Left ventricle myocardium superior (tissue), 1 donor: ENCODE results near the gene ABCF2. TPM values are rescaled to one million over a fixed set of nuclear protein-coding genes. Genes with fewer than 3 reads are reported as not detected.

ENCODE experiments used
- ATAC-seq: fragments of 200-7000 bp; cut with Tn5 transposase; one replicate; pipeline ENCODE4 v1.9.1; 2020; ENCODE audit warnings: mild to moderate bottlenecking, moderate library complexity
- DNase-seq: peaks from one replicate; pipeline ENCODE4 v3.0.0-alpha.2; 2020
- intact Hi-C: fragments of 100-400 bp; cut with micrococcal nuclease; formaldehyde crosslinking; loops from one replicate; pipeline ENCODE4 v1.11.0; 2022
- long read RNA-seq: library from polyadenylated mRNA; unstranded; transcript quantifications from one replicate; pipeline ENCODE4 v2.0.0, GENCODE V29; 2021
- total RNA-seq: library from RNA; stranded (reverse); fragmentation: NEBNext Ultra II Directional; extraction: Animal tissue kit (Norgen Biotek cat#: 25700); gene quantifications from one replicate; pipeline ENCODE4 v1.2.1, GENCODE V29; 2021
- donor health status: DM: no; HTN: yes; CAD: no; lungs with severe emphysema.

The ABCF2 gene
- 27.6 TPM for total RNA-seq
- long read RNA-seq, transcript ABCF2-201 (15 exons, 3,546 nt): major isoform, 36 of 39 reads
- long read RNA-seq, partial matches to known transcripts: 2 of 39 reads
- long read RNA-seq, other reads (novel, unspliced or antisense): 1 of 39 reads

DNA sequence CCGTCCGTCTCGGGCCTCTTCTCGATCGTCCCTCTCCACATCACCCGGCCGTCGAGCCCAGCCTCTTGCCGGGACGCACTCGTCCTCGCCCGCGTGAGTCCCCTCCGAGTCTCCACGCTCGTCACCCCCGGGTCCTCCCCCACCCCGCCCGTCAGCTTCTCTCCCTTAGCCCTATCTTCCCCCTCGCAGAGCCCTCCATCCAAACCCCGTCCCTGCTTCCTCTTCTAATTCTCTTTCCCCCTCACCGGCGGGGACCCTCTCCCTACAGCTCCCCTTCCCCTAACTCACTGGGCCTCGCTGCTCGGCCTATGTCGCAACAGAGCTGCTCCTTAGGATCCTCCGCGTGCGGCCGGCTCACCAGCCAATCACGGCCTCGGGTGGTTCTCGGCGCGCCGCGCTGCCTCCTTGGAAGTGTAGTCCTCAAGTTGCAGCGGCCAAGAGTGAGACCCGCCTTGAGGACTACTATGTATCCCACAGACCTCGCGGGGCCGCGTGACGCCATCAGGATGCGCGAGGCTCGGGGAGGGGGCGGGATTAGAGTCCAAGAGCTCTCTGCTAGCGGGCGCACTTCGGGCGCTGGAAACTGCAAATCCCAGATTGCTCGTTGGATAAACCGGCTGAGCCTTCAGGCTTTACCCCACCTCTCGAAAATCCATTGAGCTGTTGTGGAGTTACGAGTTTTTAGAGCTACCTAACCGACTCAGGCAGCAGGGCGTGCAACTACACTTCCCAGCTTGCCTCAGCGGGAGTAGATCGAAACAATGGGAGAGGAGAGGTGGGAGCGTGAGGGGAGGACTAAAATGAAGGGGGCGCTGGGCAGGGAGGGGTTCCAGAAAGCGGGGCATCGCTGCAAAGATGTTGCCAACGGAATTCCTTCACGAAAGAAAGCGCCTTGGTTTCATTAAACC lies at the start of gene ABCF2:
Gene ABCF2, minus strand, starts transcription at position 331 of the 908 bp plus-strand sequence. CDS start 747 bp downstream, outside the sequence.
- DNase-seq (peak; percentile 99), ATAC-seq (peak; percentile 99)
- intact Hi-C loops: no loop called here

DNA sequence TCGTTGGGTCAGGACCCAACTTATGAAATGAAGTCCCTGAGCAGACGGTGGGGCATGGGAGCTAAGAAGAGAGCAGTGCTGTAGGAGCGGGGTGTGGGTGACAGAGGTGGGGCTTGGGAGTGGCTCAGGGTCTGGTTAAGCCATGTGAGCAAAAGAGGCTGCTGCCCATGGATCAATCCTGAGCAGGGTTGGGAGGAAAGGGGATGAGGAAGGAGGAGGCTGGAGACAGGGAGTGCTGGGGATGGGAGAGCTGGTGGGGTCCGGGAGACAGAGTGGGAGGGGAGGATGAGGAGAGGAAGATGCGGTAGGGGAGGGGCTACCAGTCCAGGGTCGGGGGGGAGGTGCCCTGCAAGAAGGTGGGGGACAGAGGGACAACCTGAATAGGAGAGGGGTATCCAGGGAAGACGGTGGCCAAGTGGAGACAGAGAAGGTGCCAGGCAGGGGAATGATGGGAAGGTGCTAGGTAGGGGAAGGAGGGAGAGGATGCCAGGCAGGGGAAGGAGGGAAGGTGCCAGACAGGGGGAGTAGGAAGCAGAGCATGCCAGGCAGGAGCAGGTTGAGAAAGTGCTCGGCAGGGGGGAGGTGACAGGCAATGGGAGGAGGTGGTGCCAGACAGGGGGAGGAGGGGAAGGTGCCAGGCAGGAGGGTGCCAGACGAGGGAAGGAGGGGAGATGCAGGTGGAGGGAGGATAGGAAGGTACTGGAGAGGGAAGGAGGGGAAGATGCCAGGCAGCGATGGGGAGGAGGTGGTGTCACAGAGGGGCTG lies 49.0 kb upstream of the ABCF2 start:
- intact Hi-C loops: no loop called here
- ATAC-seq: no peak
- DNase-seq: no peak

DNA sequence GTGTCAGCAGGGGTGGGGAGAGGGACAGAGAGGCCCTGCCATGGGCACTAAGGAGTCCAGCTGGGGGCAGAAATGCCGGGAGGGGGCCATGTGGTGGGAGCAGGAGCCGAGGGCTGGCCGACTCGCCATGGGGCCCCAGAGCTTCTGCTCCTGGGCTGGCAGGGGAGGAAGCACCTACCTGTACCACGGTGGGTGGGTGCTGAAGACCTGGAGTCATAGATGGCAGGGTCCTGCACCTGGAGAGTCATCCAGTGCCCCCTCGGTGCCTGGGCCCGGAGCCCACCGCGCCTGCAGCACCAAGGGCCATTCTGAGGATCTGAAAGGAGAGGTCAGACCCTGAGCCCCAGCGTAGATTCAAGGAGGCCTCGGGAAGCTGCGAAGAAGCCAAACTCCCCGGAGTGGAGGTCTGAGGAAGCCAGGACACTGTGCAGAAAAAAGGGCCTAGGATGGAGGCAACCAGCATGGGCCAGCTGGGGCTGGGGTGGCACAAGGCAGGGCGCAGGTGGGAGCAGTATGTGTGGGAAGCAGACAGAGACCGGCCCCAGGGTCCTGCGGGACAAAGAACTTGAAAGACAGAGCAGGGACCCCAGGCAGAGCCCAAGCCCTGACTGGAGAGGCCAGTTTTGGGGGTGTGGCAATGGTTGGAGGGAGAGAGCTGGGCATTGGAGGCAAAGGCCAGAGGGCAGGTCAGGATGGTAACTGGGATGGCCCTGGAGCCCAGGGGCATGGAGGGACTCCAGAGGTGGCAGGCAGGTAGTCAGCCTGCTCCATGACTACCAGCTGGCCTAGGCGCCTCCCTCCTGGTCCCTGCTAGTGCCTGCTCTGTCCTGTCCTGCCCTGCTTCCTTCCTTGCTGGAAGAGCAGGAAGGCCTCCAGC lies 48.2 kb upstream of the ABCF2 start:
- DNase-seq: no peak
- intact Hi-C loops: no loop called here
- ATAC-seq: no peak

DNA sequence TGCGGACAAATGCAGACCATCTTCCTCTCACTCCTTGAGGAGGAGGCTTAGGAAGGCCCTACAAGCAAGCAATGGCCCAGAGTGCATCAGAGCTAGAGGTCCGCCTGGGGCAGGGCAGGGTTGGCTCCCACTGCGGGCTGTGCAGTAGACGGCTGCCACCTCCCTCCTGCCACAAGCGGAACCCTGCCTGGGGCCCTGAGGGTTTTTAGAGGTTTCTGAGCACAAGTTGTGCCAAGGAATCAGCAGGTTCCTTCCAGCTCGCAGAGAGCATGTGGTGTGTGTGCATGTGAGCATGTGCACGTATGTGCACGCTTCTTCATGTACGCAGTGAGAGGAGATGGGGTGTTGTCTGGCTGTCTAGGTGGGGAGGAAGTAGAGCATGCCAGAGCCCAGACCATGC lies 47.4 kb upstream of the ABCF2 start:
- no peak for ATAC-seq

DNA sequence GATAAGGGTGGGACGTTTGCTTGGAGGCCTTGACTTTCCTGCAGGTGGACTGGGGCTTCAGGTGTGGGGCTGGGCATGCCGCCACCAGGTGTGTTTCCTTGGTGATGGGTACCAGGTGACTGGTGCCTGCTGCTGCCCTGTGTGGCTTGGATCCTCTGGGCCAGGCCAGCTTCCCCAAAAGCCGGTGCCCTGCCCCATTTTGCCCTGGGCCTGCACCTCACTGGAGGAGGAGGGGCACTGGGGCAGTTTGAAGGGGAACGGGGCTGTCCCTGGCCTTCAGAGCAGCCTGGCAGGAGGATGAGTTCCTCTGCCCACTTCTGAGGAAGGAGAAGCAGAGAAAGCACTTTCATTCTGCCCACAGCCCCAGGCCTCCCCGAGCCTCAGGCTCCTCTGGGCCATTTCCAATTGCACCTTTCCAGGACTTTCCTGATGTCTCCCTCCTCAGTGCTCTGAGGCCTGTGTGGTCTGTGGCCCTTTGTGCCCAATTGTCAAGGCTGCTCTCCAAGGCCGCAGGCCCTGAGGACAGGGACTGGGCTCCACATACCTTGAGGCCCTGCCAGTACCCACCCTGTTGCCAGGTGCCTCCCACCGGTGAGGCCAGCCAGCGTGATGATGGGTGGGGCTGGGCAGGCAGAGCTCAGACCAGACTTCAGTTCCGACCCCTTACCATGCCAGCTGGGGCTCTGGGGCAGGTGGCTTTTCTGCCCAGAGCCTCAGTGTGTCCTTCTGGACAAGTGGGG lies 46.8 kb upstream of the ABCF2 start:
- ATAC-seq (no peak), DNase-seq (no peak)
- intact Hi-C loops: no loop called here

More for the DNA sequence above, 47.4 kb upstream of the ABCF2 start:
- intact Hi-C loops: no loop called here
- no peak for DNase-seq

DNA sequence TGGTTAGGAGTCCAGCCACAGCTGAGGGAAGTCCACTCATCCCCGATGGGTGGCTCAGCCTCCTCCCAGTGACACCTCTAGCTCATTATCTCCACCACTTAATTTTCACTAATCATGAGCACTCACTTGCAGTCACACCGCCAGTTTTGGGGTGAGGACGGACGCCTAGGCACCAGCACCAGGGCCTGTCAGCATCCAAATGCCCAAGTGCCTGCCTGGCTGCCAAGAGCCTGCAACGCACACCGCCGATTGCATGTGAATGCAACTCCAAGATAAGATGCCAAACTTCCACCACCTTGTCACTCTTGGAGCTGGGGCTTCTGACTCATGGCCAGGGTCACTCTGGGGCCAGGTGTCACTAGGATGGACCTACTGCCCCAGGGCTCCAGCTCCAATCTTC lies 45.9 kb upstream of the ABCF2 start:
- peak; percentile 45 for DNase-seq
- intact Hi-C loops: no loop called here
- peak; percentile 50 for ATAC-seq

DNA sequence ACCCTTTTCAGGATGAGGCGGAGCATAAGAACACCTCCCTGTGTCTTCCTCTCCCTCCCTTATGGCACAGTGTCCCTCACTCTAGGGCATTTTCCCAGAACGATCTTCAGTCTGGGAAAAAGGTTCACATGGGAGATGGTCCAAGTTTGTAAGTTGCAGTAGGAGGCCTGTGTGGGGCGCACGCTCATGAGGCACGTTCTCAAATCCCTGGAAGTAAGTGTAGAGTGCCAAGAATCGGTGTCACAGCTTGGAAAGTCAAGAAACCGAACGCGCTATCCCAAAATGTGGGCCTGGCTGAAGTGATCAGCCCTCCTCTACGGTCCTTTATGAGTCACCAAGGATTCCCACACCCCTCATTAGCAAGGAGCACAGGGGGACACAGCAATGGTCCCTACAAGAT lies 45.4 kb upstream of the ABCF2 start:
- no peak for ATAC-seq
- intact Hi-C loops: no loop called here
- DNase-seq: no peak

DNA sequence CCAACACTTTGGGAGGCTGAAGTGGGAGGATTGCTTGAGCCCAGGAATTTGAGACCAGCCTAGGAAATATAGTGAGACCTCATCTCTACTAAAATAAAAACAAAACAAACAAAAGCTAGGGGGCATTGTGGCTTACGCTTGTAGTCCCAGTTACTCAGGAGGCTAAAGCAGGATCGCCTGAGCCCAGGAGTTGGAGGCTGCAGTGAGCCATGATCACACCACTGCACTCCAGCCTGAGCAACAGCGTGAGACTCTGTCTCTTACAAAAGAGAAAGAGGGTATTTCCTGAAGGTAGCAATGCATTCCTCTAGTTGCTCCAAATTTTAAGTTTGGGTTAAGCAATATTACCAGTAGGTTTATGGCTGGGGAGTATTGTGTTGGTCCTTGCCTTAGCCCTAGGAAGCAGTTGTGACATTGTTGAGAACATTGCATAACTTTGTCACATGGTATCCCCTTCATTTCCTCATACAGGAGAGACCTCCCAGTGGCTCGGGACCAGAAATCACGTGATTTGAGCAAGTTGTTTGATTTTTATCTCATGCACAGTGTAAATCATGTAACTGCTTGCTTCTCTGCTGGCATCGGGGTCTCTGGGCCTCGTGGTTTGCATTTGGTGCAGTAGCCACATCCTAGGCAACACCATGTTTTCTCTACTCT lies 44.8 kb upstream of the ABCF2 start:
- ATAC-seq (peak; percentile 71), DNase-seq (no peak)
- intact Hi-C loops: no loop called here

DNA sequence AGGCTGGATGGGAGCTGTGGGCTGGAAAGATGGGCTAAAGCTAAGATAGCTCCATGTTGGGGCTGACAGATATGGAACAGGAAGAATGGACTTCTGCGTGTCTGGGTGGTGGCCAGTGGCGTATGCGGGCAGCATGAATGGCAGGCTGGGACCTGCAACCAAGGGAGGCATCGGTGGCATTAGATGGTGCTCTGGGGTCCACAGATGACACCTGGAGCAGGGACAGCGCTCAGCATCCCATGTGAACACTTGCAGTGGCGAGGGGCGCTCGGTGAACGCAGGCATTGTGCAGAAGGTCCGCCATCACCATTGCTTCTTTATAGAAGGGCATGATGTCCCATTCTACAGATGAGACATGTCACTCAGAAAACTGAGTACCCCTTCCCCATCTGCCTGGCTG lies 42.5 kb upstream of the ABCF2 start:
- intact Hi-C loops: no loop called here
- ATAC-seq (no peak), DNase-seq (no peak)

DNA sequence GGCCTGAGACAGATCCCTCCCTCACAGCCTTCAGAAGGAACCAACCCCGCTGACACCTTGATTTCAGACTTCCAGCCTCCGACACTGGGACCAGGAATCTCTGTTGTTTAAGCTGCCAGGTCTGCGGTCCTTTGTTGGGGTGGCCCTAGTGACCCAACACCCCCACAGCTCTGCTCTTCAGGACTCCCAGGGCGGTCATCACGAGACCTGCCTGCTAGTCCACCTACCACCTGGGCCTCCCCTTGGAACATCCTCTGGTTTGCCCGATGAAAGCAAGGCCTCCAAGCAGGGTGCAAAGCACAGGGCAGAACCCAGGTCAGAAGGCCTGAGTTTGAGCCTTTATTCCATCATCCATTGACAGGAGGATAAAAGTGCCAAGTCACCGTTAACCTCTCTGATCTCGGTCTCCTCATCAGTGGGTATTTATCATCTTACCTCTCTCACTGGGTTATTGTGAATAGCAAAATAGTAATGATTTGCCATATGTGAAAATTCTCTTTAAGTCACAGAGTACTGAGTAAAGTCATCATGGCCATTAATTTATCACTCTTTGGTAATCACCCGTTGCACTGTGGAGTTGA lies 38.4 kb upstream of the ABCF2 start:
- DNase-seq (no peak), ATAC-seq (no peak)
- intact Hi-C loops: no loop called here

DNA sequence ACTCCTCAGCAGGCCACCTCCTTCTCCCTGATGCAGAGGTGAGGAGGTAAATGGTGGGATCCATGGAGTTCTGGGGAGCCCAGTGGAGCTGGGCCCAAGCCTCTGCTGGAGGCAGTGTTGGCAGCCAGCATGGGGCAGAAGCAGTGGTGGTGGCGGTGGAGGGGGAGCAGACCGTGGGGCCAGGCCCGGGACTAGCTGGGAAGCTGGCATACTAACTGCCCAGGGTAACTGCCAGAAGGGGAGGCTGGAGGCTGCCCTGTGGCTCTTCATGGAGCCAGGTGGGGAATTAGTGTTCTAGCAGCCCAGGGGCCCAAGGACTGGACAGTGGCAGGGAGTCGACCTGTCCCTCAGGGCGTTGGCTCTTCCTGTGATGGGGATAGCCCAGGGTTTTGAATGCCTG lies 37.6 kb upstream of the ABCF2 start:
- no peak for ATAC-seq
- intact Hi-C loops: no loop called here
- no peak for DNase-seq

DNA sequence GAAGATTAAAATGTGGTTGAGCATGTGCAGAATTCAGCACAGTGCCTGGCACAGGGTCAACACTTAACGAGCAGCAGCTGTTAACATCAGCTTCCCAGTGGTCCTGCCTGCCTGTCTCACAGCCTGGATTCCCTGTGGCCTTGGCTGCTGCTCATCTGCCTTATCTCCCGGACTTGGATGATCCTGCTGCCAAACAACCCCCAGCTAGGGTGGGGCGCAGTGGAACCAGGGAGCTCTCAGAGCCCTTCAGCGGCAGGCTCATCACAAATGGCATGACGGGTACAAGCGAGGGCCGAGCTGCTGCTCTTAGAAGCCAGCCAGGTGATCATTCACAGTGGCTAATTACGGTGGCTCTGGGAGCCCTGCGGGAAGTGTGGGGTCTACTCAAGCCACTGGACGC lies 34.5 kb upstream of the ABCF2 start:
- ATAC-seq (peak; percentile 57), DNase-seq (no peak)
- intact Hi-C loops: no loop called here

DNA sequence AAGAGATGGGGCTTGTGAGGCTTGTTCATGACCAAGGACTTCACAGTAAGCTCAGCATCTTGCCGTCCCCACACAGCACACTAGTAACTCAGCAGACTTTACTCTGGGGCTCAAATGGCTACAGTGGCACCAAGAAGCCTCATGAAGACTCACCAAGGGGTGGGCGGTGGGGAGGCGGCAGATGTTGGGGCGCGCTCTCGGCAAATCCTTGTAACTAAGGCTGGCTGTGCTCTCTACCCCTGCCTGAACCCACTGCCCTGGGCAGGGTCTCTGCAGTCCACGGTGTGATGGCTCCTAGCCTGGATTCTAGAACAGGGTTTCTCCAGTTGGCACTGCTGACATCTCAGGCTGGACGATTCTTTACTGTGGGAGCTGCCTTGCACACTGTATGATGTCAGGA lies 33.9 kb upstream of the ABCF2 start:
- no peak for ATAC-seq
- DNase-seq: no peak
- intact Hi-C loops: no loop called here

DNA sequence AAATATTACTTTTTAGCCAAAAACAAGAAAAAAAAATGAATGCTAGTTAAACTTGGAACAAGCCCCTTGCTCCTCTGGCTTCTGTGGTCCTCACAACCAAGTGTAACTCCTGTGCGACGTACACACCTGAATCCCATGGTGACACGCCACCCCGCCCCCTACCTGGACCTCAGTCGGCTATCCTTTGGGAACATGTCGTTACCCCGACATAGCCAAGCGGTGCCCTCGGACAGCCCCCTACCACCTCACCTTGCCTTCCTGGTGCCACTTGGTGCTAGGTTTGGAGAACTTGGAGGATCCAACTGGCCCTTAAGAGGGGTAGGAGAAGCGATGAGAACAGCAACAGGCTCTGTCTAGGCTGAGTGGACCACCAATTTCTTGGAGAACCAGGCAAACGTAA lies 33.5 kb upstream of the ABCF2 start:
- ATAC-seq (no peak), DNase-seq (peak; percentile 17)
- intact Hi-C loops: no loop called here

DNA sequence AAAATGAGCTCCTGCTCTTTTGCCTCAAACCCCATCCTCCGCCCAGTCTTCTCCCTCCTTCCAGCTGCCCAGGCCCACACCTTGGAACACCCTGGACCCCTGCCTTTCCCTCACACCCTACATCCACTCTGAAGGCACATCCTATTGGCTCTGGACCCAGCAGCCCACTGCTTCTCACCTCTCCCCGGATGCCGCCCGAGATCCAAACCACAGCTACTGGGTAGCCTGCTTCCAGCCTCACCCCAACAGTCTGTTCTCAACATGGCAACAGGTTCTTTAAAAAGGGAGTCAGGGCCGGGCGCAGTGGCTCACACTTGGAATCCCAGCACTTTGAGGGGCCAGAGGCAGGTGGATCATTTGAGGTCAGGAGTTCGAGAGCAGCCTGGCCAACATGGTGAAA lies 31.0 kb upstream of the ABCF2 start:
- no peak for DNase-seq
- ATAC-seq: no peak

DNA sequence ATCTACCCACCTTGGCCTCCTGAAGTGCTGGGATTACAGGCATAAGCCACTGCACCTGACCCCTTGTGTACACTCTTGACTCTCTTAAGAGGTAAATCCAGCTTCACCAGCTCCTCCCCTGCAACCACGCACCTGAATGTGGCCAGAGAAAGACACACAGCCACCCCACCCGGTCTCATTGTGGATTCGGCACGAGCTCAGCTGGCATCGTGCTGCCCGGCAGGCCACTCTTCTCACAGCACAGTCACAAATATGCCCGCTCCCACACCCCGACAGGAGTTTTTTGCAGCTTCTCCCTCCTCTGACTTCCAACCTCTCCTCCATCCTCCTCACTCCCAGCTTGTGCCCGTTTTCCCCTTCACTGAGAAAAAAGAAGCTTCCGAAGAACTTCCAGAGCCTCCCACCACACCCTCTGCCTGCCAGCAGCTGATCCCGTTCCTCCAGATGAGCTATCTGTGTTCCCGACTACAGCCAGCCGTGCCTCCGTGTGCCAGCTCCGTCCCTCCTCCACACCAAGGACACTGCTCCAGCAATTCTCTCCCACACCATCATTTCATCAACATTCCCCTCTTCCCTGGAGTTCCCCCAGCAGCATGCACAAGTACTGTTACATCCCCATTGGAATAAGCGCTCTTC lies 29.5 kb upstream of the ABCF2 start:
- intact Hi-C loops: no loop called here
- DNase-seq: peak; percentile 57
- peak; percentile 13 for ATAC-seq

More for the DNA sequence above, 31.0 kb upstream of the ABCF2 start:
- intact Hi-C loops: no loop called here

DNA sequence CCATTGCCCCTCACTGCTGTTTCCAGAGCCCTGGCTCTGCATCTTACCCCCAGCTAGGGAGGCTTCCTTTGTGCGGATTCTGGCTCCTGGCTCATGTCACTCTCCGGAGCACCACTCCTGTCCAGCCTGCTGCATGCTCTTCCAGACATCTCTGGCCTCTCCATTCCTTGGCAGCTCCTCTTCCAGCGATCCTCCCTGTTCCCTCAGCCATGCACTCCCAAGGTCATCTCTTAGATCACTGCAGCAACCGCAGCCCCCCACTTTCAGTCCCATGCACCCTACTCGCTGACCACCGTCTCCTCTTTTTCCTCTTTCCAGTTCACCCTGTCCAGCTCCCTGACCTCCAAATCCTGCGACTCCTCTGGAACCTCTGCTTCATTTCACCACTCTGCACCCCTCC lies 28.4 kb upstream of the ABCF2 start:
- DNase-seq (no peak), ATAC-seq (no peak)
- intact Hi-C loops: no loop called here
